Activated CD8-positive, alpha-beta memory T cell treated with anti-CD3 and anti-CD28 coated beads, Interleukin-2, amount 10 ng/mL, durations not matched to agents 7 days and 5 days (primary cell): Measurements from ENCODE around the gene CFLAR. TPM values are rescaled to one million over a fixed set of nuclear protein-coding genes. Genes with fewer than 3 reads are reported as not detected.
"Not testable (repeated sequence)": the region's sequence is repeated elsewhere in the genome, so short reads cannot be mapped to it uniquely, and the experiment has no call there.

Source experiments
- ATAC-seq: fragments of 150-1000 bp; cut with Tn5 transposase; one replicate; pipeline ENCODE4 v1.10.0; 2021; ENCODE audit warnings: moderate library complexity
- CTCF ChIA-PET: fragments of 350-600 bp; sonication (Branson Sonifier 250); formaldehyde crosslinking; loops from one replicate; lab custom pipeline; 2021; ENCODE audit warnings: antibody characterized with exemption; lab: Charles Lee
- DNase-seq: peaks from one replicate; pipeline ENCODE4 v3.0.0-alpha.2; 2020
- H3K27ac Mint-ChIP-seq: one replicate; pipeline ENCODE4 v1.8.0; 2021; ENCODE audit warnings: mild to moderate bottlenecking, mixed read lengths
- H3K27me3 Mint-ChIP-seq: one replicate; pipeline ENCODE4 v1.8.0; 2021; ENCODE audit warnings: mixed read lengths
- H3K36me3 Mint-ChIP-seq: one replicate; pipeline ENCODE4 v1.8.0; 2021; ENCODE audit warnings: mild to moderate bottlenecking, mixed read lengths
- H3K4me1 Mint-ChIP-seq: one replicate; pipeline ENCODE4 v1.8.0; 2021; ENCODE audit warnings: mixed read lengths
- H3K4me3 Mint-ChIP-seq: one replicate; pipeline ENCODE4 v1.8.0; 2021; ENCODE audit warnings: mild to moderate bottlenecking, moderate library complexity, mixed read lengths
- H3K9me3 Mint-ChIP-seq: one replicate; pipeline ENCODE4 v1.8.0; 2022; ENCODE audit warnings: low read depth, mixed read lengths
- total RNA-seq, 2 experiments: library from RNA; stranded (reverse); gene quantifications; one replicate each; pipeline ENCODE4 v1.2.3, GENCODE V29; 2021

CFLAR gene
- total RNA-seq, 2 experiments from 2014 or later, result 193 to 242 TPM

DNA sequence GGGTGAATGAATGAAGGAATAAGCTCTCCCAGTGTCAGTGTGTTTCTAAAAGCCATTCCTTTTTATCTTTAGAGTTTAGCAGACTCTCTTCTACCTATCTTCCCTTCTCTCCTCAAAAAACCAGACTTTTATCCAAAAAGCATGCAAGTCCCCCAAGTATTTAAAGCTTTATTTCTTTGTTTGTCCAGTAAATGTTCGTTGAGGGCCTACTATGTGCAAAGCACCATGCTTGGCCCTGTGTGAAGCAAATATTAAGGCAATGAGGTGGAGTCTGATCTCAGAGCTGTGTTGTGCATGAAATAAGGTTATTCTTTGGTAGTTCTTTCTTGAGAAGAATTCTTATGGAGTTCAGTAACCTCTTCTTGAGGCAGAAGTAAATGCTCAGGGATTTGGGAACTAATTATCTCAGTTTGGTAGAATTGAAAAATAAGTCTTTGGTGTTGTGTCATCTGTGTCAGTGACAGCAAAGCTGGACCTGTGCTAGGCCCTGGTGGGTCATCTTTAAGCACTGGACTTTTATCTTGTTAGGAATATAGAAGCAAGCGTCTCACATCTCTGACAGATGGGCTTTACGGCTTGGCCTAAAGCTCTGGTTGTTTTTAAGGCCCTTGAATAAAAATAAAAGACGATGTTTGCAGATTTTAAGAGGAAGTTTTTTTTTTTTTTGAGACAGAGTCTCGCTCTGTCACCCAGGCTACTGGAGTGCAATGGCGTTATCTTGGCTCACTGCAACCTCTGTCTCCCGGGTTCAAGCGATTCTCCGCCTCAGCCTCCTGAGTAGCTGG, 38.8 kb downstream of the CFLAR start:
- H3K27ac Mint-ChIP-seq, result peak overlapping the region; percentile 30
- CTCF ChIA-PET, result interaction anchor here (0.7 to 2.7 kb wide), 6 partner anchors 10 to 249 kb away, joined by 3 to 11 read pairs (median 4); no protein-coding TSS in a partner anchor
- H3K9me3 Mint-ChIP-seq, result peaks cover under 1% of the 10 kb centered on the region
- ATAC-seq, result no peak
- no peak overlapping the region for H3K4me3 Mint-ChIP-seq
- H3K27me3 Mint-ChIP-seq, result no peaks in the 10 kb centered on the region
- peaks cover 34% of the 10 kb centered on the region for H3K4me1 Mint-ChIP-seq
- DNase-seq, result no peak
- H3K36me3 Mint-ChIP-seq, result peaks cover 56% of the 10 kb centered on the region

DNA sequence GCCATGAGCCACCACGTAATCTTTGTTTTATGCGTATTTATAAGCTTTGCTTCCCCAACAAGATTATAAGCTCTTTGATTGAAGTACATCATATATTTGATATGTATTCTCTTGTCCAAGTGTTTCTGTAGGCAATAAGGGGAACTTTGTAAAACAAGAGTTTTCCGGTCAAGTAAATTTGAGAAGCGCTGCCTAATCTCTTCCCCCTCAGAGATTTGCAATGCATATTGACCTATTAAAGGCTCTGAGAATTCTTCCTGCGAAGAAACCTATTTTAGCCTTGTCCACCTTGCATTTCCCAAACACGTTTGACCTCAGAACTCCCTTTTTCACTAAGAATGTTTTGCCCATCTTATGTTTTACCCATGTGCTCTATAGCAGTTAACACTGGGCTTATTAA, 40.1 kb downstream of the CFLAR start:
- H3K36me3 Mint-ChIP-seq, result peaks cover 54% of the 10 kb centered on the region
- H3K4me3 Mint-ChIP-seq, result no peak overlapping the region
- no peak overlapping the region for H3K27ac Mint-ChIP-seq
- H3K27me3 Mint-ChIP-seq, result no peaks in the 10 kb centered on the region
- H3K9me3 Mint-ChIP-seq, result no peaks in the 10 kb centered on the region
- CTCF ChIA-PET, result interaction anchor here (1.2 to 2.7 kb wide), 3 partner anchors 38 to 89 kb away, joined by 3 to 11 read pairs (median 3); no protein-coding TSS in a partner anchor
- DNase-seq, result no peak
- ATAC-seq, result no peak
- H3K4me1 Mint-ChIP-seq, result peaks cover 25% of the 10 kb centered on the region

DNA sequence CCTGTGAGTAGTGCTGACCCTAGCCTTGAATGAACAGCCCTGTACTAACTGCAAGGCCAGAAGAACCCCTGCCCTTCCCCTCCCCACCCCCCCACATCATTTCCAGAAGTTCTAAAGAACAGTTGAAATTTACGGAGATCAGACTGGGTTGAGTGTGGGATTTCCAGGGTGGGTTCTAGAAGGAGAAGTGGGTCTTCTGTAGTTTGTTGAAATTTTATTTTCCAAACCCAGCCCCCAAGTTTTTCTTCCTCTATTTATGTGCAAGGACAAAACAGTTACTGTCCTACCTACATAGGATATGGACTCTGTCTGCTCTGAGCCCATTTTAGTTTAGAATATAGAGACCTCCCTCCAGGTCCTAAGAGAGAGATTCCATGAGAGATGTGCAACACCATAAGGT, 40.7 kb downstream of the CFLAR start:
- H3K36me3 Mint-ChIP-seq, result peaks cover 50% of the 10 kb centered on the region
- DNase-seq (no peak), ATAC-seq (no peak)
- CTCF ChIA-PET, result interaction anchor here (1.8 to 4.3 kb wide), 3 partner anchors 15 to 40 kb away, joined by 8 to 49 read pairs (median 13); partner anchors contain the start of gene CFLAR
- no peak overlapping the region for H3K4me3 Mint-ChIP-seq
- H3K9me3 Mint-ChIP-seq, result no peaks in the 10 kb centered on the region
- no peak overlapping the region for H3K27ac Mint-ChIP-seq
- H3K4me1 Mint-ChIP-seq, result peaks cover 19% of the 10 kb centered on the region
- H3K27me3 Mint-ChIP-seq, result no peaks in the 10 kb centered on the region

DNA sequence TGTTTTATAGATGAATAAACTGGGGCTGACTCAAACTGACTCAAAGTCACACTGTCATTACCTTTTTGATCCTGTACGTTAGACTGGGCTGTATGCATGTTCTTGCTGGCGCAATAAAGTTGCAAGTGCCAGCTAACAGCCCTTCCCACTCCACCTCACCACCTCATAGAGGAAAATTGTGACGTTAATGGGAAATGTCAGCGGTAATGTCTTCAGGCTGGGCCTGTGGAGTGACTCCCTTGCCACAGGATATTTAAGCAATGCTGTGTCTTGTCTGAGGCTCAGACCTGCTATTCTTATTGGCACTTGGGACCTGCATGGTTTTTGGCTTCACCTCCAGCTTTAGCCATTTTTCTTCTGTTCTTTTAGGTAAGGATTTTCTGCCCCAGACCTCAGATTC, 41.7 kb downstream of the CFLAR start:
- peaks cover 53% of the 10 kb centered on the region for H3K36me3 Mint-ChIP-seq
- no peaks in the 10 kb centered on the region for H3K27me3 Mint-ChIP-seq
- ATAC-seq (no peak), DNase-seq (no peak)
- H3K4me1 Mint-ChIP-seq, result peaks cover 19% of the 10 kb centered on the region
- H3K27ac Mint-ChIP-seq, result peak overlapping the region; percentile 84
- CTCF ChIA-PET, result interaction anchor here (0.6 to 4.3 kb wide), 30 partner anchors 9 to 444 kb away, joined by 3 to 49 read pairs (median 4); partner anchors contain the start of genes CFLAR and HYCC2
- no peaks in the 10 kb centered on the region for H3K9me3 Mint-ChIP-seq
- H3K4me3 Mint-ChIP-seq, result no peak overlapping the region

GRCh38 chr2:201158111-201158929, 42.4 kb downstream of the CFLAR start:
- Mint-ChIP-seq H3K4me1 (peaks cover 14% of the 10 kb centered on the region), H3K27me3 (no peaks in the 10 kb centered on the region), H3K36me3 (peaks cover 53% of the 10 kb centered on the region), H3K4me3 (no peak overlapping the region), H3K9me3 (no peaks in the 10 kb centered on the region), H3K27ac (peak overlapping the region; percentile 84)
- DNase-seq (peak; percentile 74), ATAC-seq (peak; percentile 84)
- CTCF ChIA-PET, result interaction anchor here (0.6 to 4.3 kb wide), 34 partner anchors 8 to 447 kb away, joined by 3 to 49 read pairs (median 4); partner anchors contain the start of genes CFLAR and HYCC2

DNA sequence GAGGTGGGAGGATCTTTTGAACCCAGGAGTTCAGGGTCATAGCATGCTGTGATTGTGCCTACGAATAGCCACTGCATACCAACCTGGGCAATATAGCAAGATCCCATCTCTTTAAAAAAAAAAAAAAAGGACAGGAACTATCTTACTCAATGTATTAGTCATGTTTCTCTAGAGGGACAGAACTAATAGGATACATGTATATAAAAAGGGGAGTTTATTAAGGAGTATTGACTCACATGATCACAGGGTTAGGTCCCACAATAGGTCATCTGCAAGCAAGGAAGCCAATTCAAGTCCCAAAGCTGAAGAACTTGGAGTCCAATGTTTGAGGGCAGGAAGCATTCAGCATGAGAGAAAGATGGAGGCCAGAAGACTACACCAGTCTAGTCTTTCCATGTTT, 48.2 kb downstream of the CFLAR start:
- Mint-ChIP-seq H3K9me3 (no peaks in the 10 kb centered on the region), H3K27me3 (peaks cover 2% of the 10 kb centered on the region), H3K36me3 (peaks cover 69% of the 10 kb centered on the region), H3K27ac (no peak overlapping the region), H3K4me3 (no peak overlapping the region), H3K4me1 (peaks cover 3% of the 10 kb centered on the region)
- CTCF ChIA-PET, result no interaction called here
- DNase-seq (no peak), ATAC-seq (no peak)

DNA sequence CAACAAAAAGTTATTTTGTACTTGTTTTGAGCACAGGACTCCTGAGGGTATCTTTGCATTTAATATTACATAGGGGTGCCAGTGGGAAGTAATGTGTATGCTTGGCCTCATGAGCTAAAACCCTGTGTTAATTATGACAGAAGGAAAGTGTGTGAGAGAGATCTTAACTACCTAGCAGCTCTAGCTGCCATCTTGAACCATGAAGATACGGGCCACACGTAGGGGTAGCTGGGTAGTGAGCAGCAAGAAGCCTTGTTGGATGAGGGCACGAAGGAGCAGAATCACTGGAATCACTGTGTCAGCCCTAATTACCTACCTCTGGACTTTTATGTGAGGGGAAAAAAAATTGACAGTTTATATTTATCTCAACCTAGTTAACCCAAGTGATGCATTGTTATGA, 51.6 kb downstream of the CFLAR start:
- no peak for ATAC-seq

DNA sequence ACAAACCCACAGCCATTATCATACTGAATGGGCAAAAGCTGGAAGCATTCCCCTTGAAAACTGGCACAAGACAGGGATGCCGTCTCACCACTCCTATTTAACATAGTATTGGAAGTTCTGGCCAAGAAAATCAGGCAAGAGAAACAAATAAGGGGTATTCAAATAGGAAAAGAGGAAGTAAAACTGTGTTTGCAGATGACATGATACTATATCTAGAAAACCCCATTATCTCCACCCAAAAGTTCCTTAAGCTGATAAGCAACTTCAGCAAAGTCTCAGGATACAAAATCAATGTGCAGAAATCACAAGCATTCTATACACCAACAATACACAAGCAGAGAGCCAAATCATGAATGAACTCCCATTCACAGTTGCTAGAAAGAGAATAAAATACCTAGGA, 52.5 kb downstream of the CFLAR start:
- not testable (repeated sequence) for H3K4me3 Mint-ChIP-seq, H3K27me3 Mint-ChIP-seq, DNase-seq, H3K4me1 Mint-ChIP-seq, ATAC-seq, H3K27ac Mint-ChIP-seq, H3K9me3 Mint-ChIP-seq
- CTCF ChIA-PET, result interaction anchor here (1.3 to 1.6 kb wide), 3 partner anchors 10 to 64 kb away, joined by 3 to 6 read pairs (median 5); no protein-coding TSS in a partner anchor
- H3K36me3 Mint-ChIP-seq, result peaks cover 40% of the 10 kb centered on the region

More for the DNA sequence above, 51.6 kb downstream of the CFLAR start:
- CTCF ChIA-PET, result interaction anchor here (0.6 to 1.3 kb wide), 2 partner anchors 10 to 26 kb away, joined by 3 to 4 read pairs; no protein-coding TSS in a partner anchor
- peaks cover 2% of the 10 kb centered on the region for H3K27me3 Mint-ChIP-seq
- peaks cover 1% of the 10 kb centered on the region for H3K4me1 Mint-ChIP-seq
- H3K9me3 Mint-ChIP-seq, result no peaks in the 10 kb centered on the region
- peaks cover 48% of the 10 kb centered on the region for H3K36me3 Mint-ChIP-seq
- H3K4me3 Mint-ChIP-seq, result no peak overlapping the region
- DNase-seq, result no peak
- no peak overlapping the region for H3K27ac Mint-ChIP-seq

DNA sequence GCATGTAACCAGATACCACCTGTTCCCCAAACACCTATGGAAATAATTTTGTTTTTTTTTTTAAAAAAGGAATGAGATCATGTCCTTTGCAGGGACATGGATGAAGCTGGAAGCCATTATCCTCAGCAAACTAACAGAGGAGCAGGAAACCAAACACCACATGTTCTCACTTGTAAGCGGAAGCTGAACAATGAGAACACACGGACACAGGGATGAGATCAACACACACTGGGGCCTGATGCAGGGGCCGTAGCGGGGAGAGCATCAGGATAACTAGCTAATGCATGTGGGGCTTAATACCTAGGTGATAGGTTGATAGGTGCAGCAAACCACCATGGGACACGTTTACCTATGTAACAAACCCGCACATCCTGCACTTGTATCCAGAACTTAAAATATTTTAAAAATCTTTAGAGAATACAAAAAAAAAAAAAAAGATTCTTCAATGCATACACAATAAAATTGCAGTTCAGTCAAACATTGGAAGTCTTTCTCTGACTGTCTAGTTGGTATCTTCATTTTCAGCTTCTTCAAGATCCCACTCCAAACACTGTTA, 55.4 kb downstream of the CFLAR start:
- Mint-ChIP-seq H3K4me3 (no peak overlapping the region), H3K4me1 (peaks cover 18% of the 10 kb centered on the region), H3K27me3 (peaks cover 2% of the 10 kb centered on the region), H3K9me3 (no peaks in the 10 kb centered on the region), H3K36me3 (peaks cover 17% of the 10 kb centered on the region), H3K27ac (no peak overlapping the region)
- CTCF ChIA-PET, result interaction anchor here (0.8 to 2.3 kb wide), 6 partner anchors 12 to 270 kb away, joined by 3 to 8 read pairs (median 4); partner anchors contain the start of genes CASP10 and ORC2
- ATAC-seq (no peak), DNase-seq (no peak)

DNA sequence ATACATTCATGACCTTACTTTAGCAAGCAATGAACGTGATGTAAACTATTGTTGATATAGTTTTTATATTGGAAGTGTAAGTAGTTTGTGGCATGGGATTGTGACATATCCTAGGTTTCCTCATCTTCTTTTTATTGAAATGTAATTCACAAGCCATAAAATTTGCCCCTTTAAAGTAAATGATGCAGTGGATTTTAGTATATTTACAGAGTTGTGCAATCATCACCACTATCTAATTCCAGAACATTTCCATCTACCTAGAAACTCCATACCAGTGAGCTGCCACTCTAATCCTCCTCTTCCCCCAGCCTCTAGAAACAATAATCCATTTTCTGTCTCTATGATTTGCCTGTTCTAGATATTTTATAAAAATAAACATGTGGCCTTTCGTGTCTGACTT, 56.3 kb downstream of the CFLAR start:
- CTCF ChIA-PET, result interaction anchor here (1.3 to 1.4 kb wide), 2 partner anchors 267 to 271 kb away, joined by 3 to 5 read pairs; no protein-coding TSS in a partner anchor
- Mint-ChIP-seq H3K27ac (no peak overlapping the region), H3K4me1 (peaks cover 22% of the 10 kb centered on the region)

DNA sequence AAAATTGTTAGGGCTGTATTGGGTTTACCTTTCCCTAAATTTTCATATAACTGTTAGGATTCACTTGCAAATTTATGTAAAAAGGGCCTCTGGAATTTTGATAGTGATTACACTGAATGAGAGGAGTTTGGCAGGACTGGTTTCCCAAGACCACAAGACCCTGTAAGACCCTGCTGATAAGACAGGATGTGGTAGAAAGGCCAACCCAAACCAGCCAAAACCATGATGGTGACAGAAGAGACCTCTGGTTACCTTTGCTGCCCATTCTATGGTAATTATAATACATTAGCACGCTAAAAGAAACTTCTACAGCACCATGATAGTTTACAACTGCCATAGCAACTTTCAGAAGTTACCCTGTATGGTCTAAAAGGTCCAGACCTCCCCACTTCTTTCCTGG, 58.7 kb downstream of the CFLAR start:
- Mint-ChIP-seq H3K4me3 (no peak overlapping the region), H3K27ac (peak overlapping the region; percentile 1), H3K36me3 (no peaks in the 10 kb centered on the region), H3K27me3 (no peaks in the 10 kb centered on the region), H3K9me3 (no peaks in the 10 kb centered on the region), H3K4me1 (peaks cover 25% of the 10 kb centered on the region)
- ATAC-seq, result no peak
- CTCF ChIA-PET, result interaction anchor here (5.1 kb wide), 1 partner anchor 269 kb away, joined by 48 read pairs; no protein-coding TSS in a partner anchor
- DNase-seq, result no peak

More for the DNA sequence above, 56.3 kb downstream of the CFLAR start:
- Mint-ChIP-seq H3K4me3 (no peak overlapping the region), H3K27me3 (peaks cover 2% of the 10 kb centered on the region), H3K36me3 (peaks cover 9% of the 10 kb centered on the region), H3K9me3 (no peaks in the 10 kb centered on the region)
- ATAC-seq (no peak), DNase-seq (no peak)

DNA sequence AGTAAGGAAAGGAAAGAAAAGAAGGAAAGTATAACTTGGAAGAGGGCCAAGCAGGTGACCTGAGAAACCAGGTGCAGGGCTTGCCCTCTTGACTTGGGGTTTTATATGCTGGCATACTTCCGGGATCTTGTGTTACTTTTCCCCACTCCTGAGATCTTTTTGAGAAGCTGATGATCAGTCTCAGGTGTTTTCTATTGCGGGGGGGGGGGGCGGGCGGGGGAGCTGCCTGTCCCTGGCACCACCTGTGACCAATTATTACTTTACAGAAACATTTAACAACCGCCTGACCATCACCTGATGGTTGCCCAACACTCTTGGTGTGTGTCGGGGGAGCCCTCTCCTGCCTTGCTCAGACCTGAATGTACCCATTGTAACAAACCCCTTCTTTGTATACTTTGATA, 60.1 kb downstream of the CFLAR start:
- DNase-seq, result no peak
- no peak overlapping the region for H3K27ac Mint-ChIP-seq
- CTCF ChIA-PET, result interaction anchor here (0.6 to 5.1 kb wide), 8 partner anchors 19 to 270 kb away, joined by 3 to 48 read pairs (median 6); partner anchors contain the start of gene ORC2
- H3K4me1 Mint-ChIP-seq, result peaks cover 31% of the 10 kb centered on the region
- H3K4me3 Mint-ChIP-seq, result no peak overlapping the region
- no peak for ATAC-seq
- H3K9me3 Mint-ChIP-seq, result no peaks in the 10 kb centered on the region
- H3K36me3 Mint-ChIP-seq, result no peaks in the 10 kb centered on the region
- no peaks in the 10 kb centered on the region for H3K27me3 Mint-ChIP-seq
